PC-3 (cell line): ENCODE data around the gene GRID2IP. TPM values are rescaled to one million over a fixed set of nuclear protein-coding genes. Genes with fewer than 3 reads are reported as not detected.

Experiments
- ATAC-seq: fragments of 200-7000 bp; cut with Tn5 transposase; 2 replicates; pipeline ENCODE4 v1.9.1; 2020; ENCODE audit warnings: mild to moderate bottlenecking, moderate library complexity
- BruUV-seq: library from RNA; stranded (reverse); fragments of 400-500 nt; replicated peaks from 2 replicates; lab custom pipeline; 2021; lab: Mats Ljungman, UMichigan
- CTCF ChIA-PET: fragments of 300-600 bp; sonication (Branson Sonifier 250); formaldehyde crosslinking; loops from one replicate; lab custom pipeline; 2022; ENCODE audit warnings: antibody characterized with exemption; lab: Charles Lee
- POLR2A ChIA-PET: fragments of 300-600 bp; sonication (Branson Sonifier 250); formaldehyde crosslinking; loops from one replicate; lab custom pipeline; 2022; ENCODE audit warnings: antibody characterized with exemption; ENCODE audit not compliant: unreplicated experiment; lab: Charles Lee
- DNase-seq: peaks from one replicate; pipeline ENCODE4 v3.0.0-alpha.2; 2015
- H2AFZ ChIP-seq: fragments of 300-600 bp; sonication (generic); 2 replicates; pipeline ENCODE4 v1.6.0; 2016; ENCODE audit warnings: antibody characterized with exemption, low read length
- H3F3A ChIP-seq: fragments of 300-600 bp; sonication (generic); one replicate; pipeline ENCODE4 v1.6.0; 2017; ENCODE audit warnings: antibody characterized with exemption, low read length, control low read depth, mild to moderate bottlenecking; ENCODE audit not compliant: unreplicated experiment
- H3K27ac ChIP-seq: fragments of 300-600 bp; sonication (generic); 2 replicates; pipeline ENCODE4 v1.5.1; 2016; ENCODE audit warnings: mild to moderate bottlenecking, low read length
- H3K27me3 ChIP-seq: fragments of 300-600 bp; sonication (generic); 2 replicates; pipeline ENCODE4 v1.6.1; 2016; ENCODE audit warnings: low read length, mixed read lengths
- H3K36me3 ChIP-seq: fragments of 300-600 bp; sonication (generic); 2 replicates; pipeline ENCODE4 v1.6.1; 2016; ENCODE audit warnings: low read depth, mixed run types, low read length, mixed read lengths
- H3K4me1 ChIP-seq: fragments of 300-600 bp; sonication (generic); 2 replicates; pipeline ENCODE4 v1.5.1; 2016; ENCODE audit warnings: low read length; ENCODE audit not compliant: insufficient read depth
- H3K4me2 ChIP-seq: fragments of 300-600 bp; sonication (generic); 2 replicates; pipeline ENCODE4 v1.6.0; 2016; ENCODE audit warnings: low read length
- H3K4me3 ChIP-seq: fragments of 300-600 bp; sonication (generic); 2 replicates; pipeline ENCODE4 v1.5.1; 2016; ENCODE audit warnings: mild to moderate bottlenecking, low read length, mixed read lengths
- H3K79me2 ChIP-seq: fragments of 300-600 bp; sonication (generic); 2 replicates; pipeline ENCODE4 v1.6.1; 2017; ENCODE audit warnings: low read length, mixed read lengths
- H3K9ac ChIP-seq: fragments of 300-600 bp; sonication (generic); 2 replicates; pipeline ENCODE4 v1.6.0; 2016; ENCODE audit warnings: mild to moderate bottlenecking, low read length
- H3K9me2 ChIP-seq: fragments of 300-600 bp; sonication (generic); replicated peaks from 2 replicates; pipeline ENCODE4 v1.6.1; 2016; ENCODE audit warnings: mixed run types, low read length, mixed read lengths
- H3K9me3 ChIP-seq: fragments of 300-600 bp; sonication (generic); 2 replicates; pipeline ENCODE4 v1.6.1; 2016; ENCODE audit warnings: low read length, mixed read lengths
- H4K20me1 ChIP-seq: fragments of 300-600 bp; sonication (generic); 2 replicates; pipeline ENCODE4 v1.6.1; 2016; ENCODE audit warnings: low read length, mixed read lengths
- CTCF ChIP-seq: fragments of 300-600 bp; sonication (generic); conservative IDR thresholded peaks from 2 replicates; pipeline ENCODE4 v1.5.1; 2017; ENCODE audit warnings: antibody characterized with exemption, low read depth, mild to moderate bottlenecking, low read length
- EZH2 ChIP-seq: fragments of 300-600 bp; sonication (generic); IDR thresholded peaks from one replicate; pipeline ENCODE4 v1.6.1; 2017; ENCODE audit warnings: antibody characterized with exemption, mild to moderate bottlenecking, low read length; ENCODE audit not compliant: unreplicated experiment
- EZH2phosphoT487 ChIP-seq: fragments of 300-600 bp; sonication (generic); IDR thresholded peaks from 2 replicates; pipeline ENCODE4 v1.6.1; 2018; ENCODE audit warnings: mild to moderate bottlenecking, antibody characterized with exemption, low read length, borderline replicate concordance
- intact Hi-C: fragments of 100-400 bp; cut with micrococcal nuclease; formaldehyde crosslinking; loops from 2 replicates; pipeline ENCODE4 v1.9.0; 2023
- total RNA-seq: library from RNA; depleted of rRNA; stranded (reverse); fragments of >200 nt; gene quantifications from 2 replicates; pipeline ENCODE4 v1.2.3, GENCODE V29; 2014

Gene GRID2IP
- total RNA-seq, 1 experiment from 2014 or later: not detected

GRCh38 chr7:6530626-6531491, 20.4 kb downstream of the GRID2IP start:
- peak overlapping the region; percentile 41; the same call in 1 of the 2 replicates for H3K4me2 ChIP-seq
- no peaks in the 10 kb centered on the region for H4K20me1 ChIP-seq
- no peak overlapping the region for H3K4me3 ChIP-seq
- H3K36me3 ChIP-seq: no peaks in the 10 kb centered on the region
- H3K27me3 ChIP-seq: peaks cover 4% of the 10 kb centered on the region; the same call in 1 of the 2 replicates
- intact Hi-C loops: no loop called here
- H3K9me2 ChIP-seq: no peaks in the 10 kb centered on the region
- no peaks in the 10 kb centered on the region for H3K9me3 ChIP-seq
- ChIA-PET POLR2A (no interaction called here), CTCF (no interaction called here)
- no TSS peak for BruUV-seq
- H3F3A ChIP-seq: no peaks in the 10 kb centered on the region
- no peak for TF ChIP-seq EZH2phosphoT487
- no peak for TF ChIP-seq CTCF
- TF ChIP-seq EZH2: no peak
- peak overlapping the region; percentile 34; the same call in 1 of the 2 replicates for H2AFZ ChIP-seq
- DNase-seq (no peak), ATAC-seq (no peak; the same call in 1 of the 2 replicates)
- no peaks in the 10 kb centered on the region for H3K79me2 ChIP-seq
- H3K9ac ChIP-seq: no peak overlapping the region
- no peaks in the 10 kb centered on the region for H3K4me1 ChIP-seq
- H3K27ac ChIP-seq: no peak overlapping the region

- H3F3A ChIP-seq: no peaks in the 10 kb centered on the region
- no peaks in the 10 kb centered on the region for H3K79me2 ChIP-seq
- no peak overlapping the region for H3K9ac ChIP-seq
- CTCF ChIA-PET: no interaction called here
- H3K27me3 ChIP-seq: peaks cover 4% of the 10 kb centered on the region; the same call in 1 of the 2 replicates
- no peaks in the 10 kb centered on the region for H3K9me3 ChIP-seq
- TF ChIP-seq EZH2 (no peak), CTCF (no peak), EZH2phosphoT487 (no peak)
- H2AFZ ChIP-seq: no peak overlapping the region
- no peaks in the 10 kb centered on the region for H3K4me1 ChIP-seq
- H3K27ac ChIP-seq: no peak overlapping the region
- POLR2A ChIA-PET: no interaction called here
- no peak overlapping the region for H3K4me2 ChIP-seq
- DNase-seq: no peak
- no peaks in the 10 kb centered on the region for H4K20me1 ChIP-seq
- no peaks in the 10 kb centered on the region for H3K9me2 ChIP-seq
- BruUV-seq: no TSS peak
- H3K4me3 ChIP-seq: no peak overlapping the region
- intact Hi-C loops: no loop called here
- ATAC-seq: no peak
- no peaks in the 10 kb centered on the region for H3K36me3 ChIP-seq
Observed at GRCh38 chr7:6529643-6530042, 21.6 kb downstream of the GRID2IP start.
